B cell (primary cell): ENCODE data around the gene ALKBH3. TPM values are rescaled to one million over a fixed set of nuclear protein-coding genes. Genes with fewer than 3 reads are reported as not detected.

Experiments
- ATAC-seq: fragments of 200-7000 bp; cut with Tn5 transposase; one replicate; pipeline ENCODE4 v1.10.0; 2021; ENCODE audit warnings: low read depth, mild to moderate bottlenecking, moderate number of reproducible peaks, moderate library complexity
- CTCF ChIA-PET: fragments of 350-600 bp; sonication (Branson Sonifier 250); formaldehyde crosslinking; loops from one replicate; lab custom pipeline; 2021; ENCODE audit warnings: antibody characterized with exemption, inconsistent platforms; lab: Charles Lee
- POLR2A ChIA-PET: fragments of 350-600 bp; sonication (Branson Sonifier 250); formaldehyde crosslinking; loops from one replicate; lab custom pipeline; 2021; ENCODE audit warnings: antibody characterized with exemption; lab: Charles Lee
- DNase-seq: peaks from one replicate; pipeline ENCODE4 v3.0.0; 2013
- H2AFZ ChIP-seq: 2 replicates; pipeline ENCODE4 v1.6.1; 2012; ENCODE audit warnings: mild to moderate bottlenecking, low read depth, low read length; ENCODE audit not compliant: insufficient read depth, poor library complexity, severe bottlenecking
- H3K27ac ChIP-seq, 2 donors: 1 replicate in 1 of 2; 2 replicates in 1 of 2; pipeline ENCODE4 v1.5.1; 2012 to 2013; ENCODE audit warnings: low read length in 2 of 2, mild to moderate bottlenecking in 2 of 2, moderate library complexity in 1 of 2
- H3K27me3 ChIP-seq, 4 experiments: fragments of 200-600 bp in 1 of 4; sonication (generic) in 1 of 4; replicated peaks in 1 of 4; 1 replicate in 2 of 4; 2 replicates in 2 of 4; pipeline versions ENCODE4 v1.6.1 to v1.7.0; 2013 to 2016; ENCODE audit warnings: low read length in 3 of 4, mild to moderate bottlenecking in 2 of 4, mixed read lengths in 1 of 4, moderate library complexity in 1 of 4; ENCODE audit not compliant: insufficient read depth in 4 of 4, control insufficient read depth in 3 of 4; ENCODE audit errors: control extremely low read depth in 1 of 4
- H3K36me3 ChIP-seq, 2 experiments: replicated peaks in 1 of 2; 1 replicate in 1 of 2; 2 replicates in 1 of 2; pipeline versions ENCODE4 v1.6.1 to v1.7.1; 2013; ENCODE audit warnings: low read length in 1 of 2; ENCODE audit not compliant: insufficient read depth in 2 of 2, control insufficient read depth in 1 of 2; ENCODE audit errors: control extremely low read depth in 1 of 2, extremely low read depth in 1 of 2
- H3K4me1 ChIP-seq, 2 donors: fragments of 200-600 bp in 1 of 2; sonication (generic) in 1 of 2; 1 replicate in 1 of 2; 2 replicates in 1 of 2; pipeline versions ENCODE4 v1.5.1 to v1.6.1; 2013 to 2017; ENCODE audit warnings: low read length in 2 of 2; ENCODE audit not compliant: control insufficient read depth in 2 of 2, insufficient read depth in 2 of 2
- H3K4me2 ChIP-seq: replicated peaks from 2 replicates; pipeline ENCODE3; 2012; ENCODE audit warnings: mild to moderate bottlenecking, low read depth, low read length; ENCODE audit not compliant: poor library complexity, severe bottlenecking
- H3K4me3 ChIP-seq, 5 experiments: fragments of 200-600 bp in 1 of 5; sonication (generic) in 1 of 5; 1 replicate in 3 of 5; 2 replicates in 2 of 5; pipeline versions ENCODE4 v1.5.1 to v1.7.0; 2011 to 2016; ENCODE audit warnings: low read length in 4 of 5, mild to moderate bottlenecking in 4 of 5, low read depth in 2 of 5, control low read depth in 1 of 5, moderate library complexity in 1 of 5; ENCODE audit not compliant: insufficient read depth in 1 of 5; ENCODE audit errors: control extremely low read depth in 1 of 5, extremely low read depth in 1 of 5
- H3K79me2 ChIP-seq: fragments of 200-600 bp; sonication (generic); one replicate; pipeline ENCODE4 v1.6.0; 2016; ENCODE audit warnings: low read length; ENCODE audit not compliant: control insufficient read depth, insufficient read depth
- H3K9ac ChIP-seq: fragments of 200-600 bp; sonication (generic); 2 replicates; pipeline ENCODE4 v1.6.1; 2017; ENCODE audit warnings: mild to moderate bottlenecking, low read length, moderate library complexity
- H3K9me3 ChIP-seq, 3 donors: one replicate each; pipeline versions ENCODE4 v1.6.1 to v1.7.1; 2013; ENCODE audit warnings: low read length in 2 of 3; ENCODE audit not compliant: control insufficient read depth in 2 of 3, insufficient read depth in 1 of 3; ENCODE audit errors: control extremely low read depth in 1 of 3
- H4K20me1 ChIP-seq: 2 replicates; pipeline ENCODE4 v1.6.0; 2012; ENCODE audit warnings: mild to moderate bottlenecking, low read length; ENCODE audit not compliant: insufficient read depth, control insufficient read depth, poor library complexity, severe bottlenecking
- H3K27ac Mint-ChIP-seq: one replicate; pipeline ENCODE4 v1.8.0; 2021; ENCODE audit warnings: mixed read lengths
- H3K27me3 Mint-ChIP-seq: one replicate; pipeline ENCODE4 v1.8.0; 2021; ENCODE audit warnings: mixed read lengths
- H3K4me1 Mint-ChIP-seq: one replicate; pipeline ENCODE4 v1.8.0; 2021; ENCODE audit warnings: mixed read lengths
- H3K4me3 Mint-ChIP-seq: one replicate; pipeline ENCODE4 v1.8.0; 2021; ENCODE audit warnings: mixed read lengths
- H3K9me3 Mint-ChIP-seq: one replicate; pipeline ENCODE4 v1.8.0; 2022; ENCODE audit warnings: mixed read lengths; ENCODE audit not compliant: insufficient read depth
- EZH2 ChIP-seq: IDR thresholded peaks from 2 replicates; pipeline ENCODE4 v1.6.1; 2012; ENCODE audit warnings: borderline replicate concordance, low read depth, mild to moderate bottlenecking, moderate library complexity, low read length; ENCODE audit not compliant: insufficient read depth, poor library complexity, severe bottlenecking
- WGBS: methylation state at CpG from one replicate; pipeline ENCODE4 v1.1.5; 2013; ENCODE audit warnings: missing lambda C conversion rate; ENCODE audit not compliant: insufficient coverage; 5-methylcytosine and 5-hydroxymethylcytosine counted together
- intact Hi-C: fragments of 100-400 bp; cut with micrococcal nuclease; formaldehyde crosslinking; loops from one replicate; pipeline ENCODE4 v1.10.0; 2022
- polyA plus RNA-seq: library from polyadenylated mRNA; depleted of rRNA; stranded (reverse); fragments of >200 nt; gene quantifications from 2 replicates; pipeline ENCODE4 v1.2.3, GENCODE V29; 2012
- total RNA-seq, 2 donors: library from RNA; stranded (reverse); fragments of 120-200 nt in 1 of 2; gene quantifications; 1 replicate in 1 of 2; 2 replicates in 1 of 2; pipeline versions ENCODE4 v1.2.3 to v1.2.4, GENCODE V29; 2013 to 2022
- TF ChIP-seq, protein P1 (sequence below): fragments of 200-600 bp; IDR thresholded peaks from one replicate; pipeline ENCODE4 v1.8.0; 2022; ENCODE audit warnings: antibody characterized with exemption, mild to moderate bottlenecking

ALKBH3 gene
- total and polyA plus RNA-seq, 2 donors (not counting 1 experiment from before 2014, with no cell fraction given), result 22.3 to 26.7 TPM

DNA sequence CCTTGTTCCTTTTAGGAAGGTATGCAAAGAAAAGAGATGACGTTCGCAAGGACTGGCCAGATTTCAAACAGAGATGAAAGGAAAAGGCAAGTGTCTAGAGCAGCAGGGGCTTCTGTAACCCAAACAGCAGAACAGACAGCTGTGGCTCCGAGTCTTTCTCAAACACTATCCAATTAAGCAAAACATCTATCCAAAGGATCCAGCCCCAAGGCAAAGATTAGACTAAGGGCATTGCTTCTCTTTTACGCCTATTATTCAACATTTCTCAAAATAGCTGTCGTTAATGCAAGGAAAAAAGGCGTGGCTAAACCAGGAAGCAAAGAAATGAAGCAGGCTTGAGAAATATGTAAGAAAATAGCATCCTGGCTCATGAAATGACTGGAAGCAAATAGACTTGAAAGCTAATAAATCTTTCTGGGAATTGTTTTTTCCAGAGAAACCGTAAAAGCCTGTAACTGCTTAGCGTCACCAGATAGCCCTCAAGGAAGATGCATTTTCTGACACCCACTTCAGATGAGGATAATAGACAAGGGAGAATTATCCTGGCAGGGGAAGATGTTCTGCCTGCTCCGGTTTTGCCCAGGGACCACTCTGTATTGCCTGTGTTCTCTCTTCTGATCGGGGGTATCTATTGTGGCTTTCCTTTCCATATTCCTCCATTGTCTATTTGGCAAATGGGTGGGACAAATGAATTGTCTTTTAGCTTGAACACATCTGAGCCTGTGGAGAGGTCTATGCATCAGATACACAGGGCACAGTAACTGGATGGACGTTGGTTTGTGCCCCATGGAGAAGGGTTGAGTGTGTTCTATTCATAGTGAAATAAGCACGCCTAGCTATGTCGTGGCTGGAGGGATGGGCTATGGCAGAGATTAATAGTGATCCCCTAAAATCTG is 82.0 kb downstream of the ALKBH3 start:
- Histone ChIP-seq H3K36me3 (no peaks in the 10 kb centered on the region), H3K79me2 (no peaks in the 10 kb centered on the region), H3K9ac (no peak overlapping the region), H3K9me3 (peaks cover 0 to 6% (median 0%) of the 10 kb centered on the region in 3 donors), H3K27me3 (no peaks in the 10 kb centered on the region), H3K4me1 (no peaks in the 10 kb centered on the region), H3K27ac (no peak overlapping the region), H3K4me2 (no peak overlapping the region), H2AFZ (no peak overlapping the region), H3K4me3 (no peak overlapping the region), H4K20me1 (no peaks in the 10 kb centered on the region)
- H3K4me3 Mint-ChIP-seq, result no peak overlapping the region
- peaks cover 20% of the 10 kb centered on the region for H3K27me3 Mint-ChIP-seq
- TF ChIP-seq, protein P1, sequence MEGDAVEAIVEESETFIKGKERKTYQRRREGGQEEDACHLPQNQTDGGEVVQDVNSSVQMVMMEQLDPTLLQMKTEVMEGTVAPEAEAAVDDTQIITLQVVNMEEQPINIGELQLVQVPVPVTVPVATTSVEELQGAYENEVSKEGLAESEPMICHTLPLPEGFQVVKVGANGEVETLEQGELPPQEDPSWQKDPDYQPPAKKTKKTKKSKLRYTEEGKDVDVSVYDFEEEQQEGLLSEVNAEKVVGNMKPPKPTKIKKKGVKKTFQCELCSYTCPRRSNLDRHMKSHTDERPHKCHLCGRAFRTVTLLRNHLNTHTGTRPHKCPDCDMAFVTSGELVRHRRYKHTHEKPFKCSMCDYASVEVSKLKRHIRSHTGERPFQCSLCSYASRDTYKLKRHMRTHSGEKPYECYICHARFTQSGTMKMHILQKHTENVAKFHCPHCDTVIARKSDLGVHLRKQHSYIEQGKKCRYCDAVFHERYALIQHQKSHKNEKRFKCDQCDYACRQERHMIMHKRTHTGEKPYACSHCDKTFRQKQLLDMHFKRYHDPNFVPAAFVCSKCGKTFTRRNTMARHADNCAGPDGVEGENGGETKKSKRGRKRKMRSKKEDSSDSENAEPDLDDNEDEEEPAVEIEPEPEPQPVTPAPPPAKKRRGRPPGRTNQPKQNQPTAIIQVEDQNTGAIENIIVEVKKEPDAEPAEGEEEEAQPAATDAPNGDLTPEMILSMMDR, result no peak
- no peak for TF ChIP-seq EZH2
- ATAC-seq, result no peak
- no peak overlapping the region for H3K27ac Mint-ChIP-seq
- no peak for DNase-seq
- no peaks in the 10 kb centered on the region for H3K4me1 Mint-ChIP-seq
- WGBS, result 55% methylated on average over 5 of the region's 13 CpGs
- intact Hi-C loops, result no loop called here
- POLR2A ChIA-PET, result no interaction called here
- CTCF ChIA-PET, result no interaction called here
- peaks cover 2% of the 10 kb centered on the region for H3K9me3 Mint-ChIP-seq

DNA sequence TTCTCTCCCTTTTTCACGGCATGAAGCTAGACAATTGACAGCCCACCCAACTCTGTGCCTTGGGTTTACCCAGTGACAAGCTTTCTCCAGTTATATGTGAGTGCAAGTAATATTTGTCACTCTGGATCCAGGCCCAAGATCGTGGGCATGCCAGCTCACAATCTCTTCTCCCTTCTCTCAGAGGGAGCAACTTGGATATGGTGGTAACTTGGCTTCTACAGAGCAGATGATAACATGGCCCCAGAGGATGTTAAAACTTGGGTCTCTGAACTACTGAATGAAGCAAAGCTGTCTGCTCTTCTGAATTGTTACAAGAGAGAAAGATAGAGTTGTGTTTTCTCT is 82.6 kb downstream of the ALKBH3 start:
- Mint-ChIP-seq H3K9me3 (peaks cover 2% of the 10 kb centered on the region), H3K27ac (no peak overlapping the region), H3K27me3 (peaks cover 23% of the 10 kb centered on the region), H3K4me1 (no peaks in the 10 kb centered on the region), H3K4me3 (no peak overlapping the region)
- intact Hi-C loops, result no loop called here
- no peak overlapping the region for H3K27ac ChIP-seq
- POLR2A ChIA-PET, result no interaction called here
- CTCF ChIA-PET, result no interaction called here
- no peaks in the 10 kb centered on the region for H3K79me2 ChIP-seq
- H3K9me3 ChIP-seq, result peaks cover 0 to 6% (median 0%) of the 10 kb centered on the region in 3 donors
- no peaks in the 10 kb centered on the region for H3K4me1 ChIP-seq
- H3K36me3 ChIP-seq, result no peaks in the 10 kb centered on the region
- no peak overlapping the region for H2AFZ ChIP-seq
- no peak overlapping the region for H3K9ac ChIP-seq
- H3K4me3 ChIP-seq, result no peak overlapping the region
- H3K4me2 ChIP-seq, result no peak overlapping the region
- DNase-seq (no peak), ATAC-seq (no peak)
- H3K27me3 ChIP-seq, result no peaks in the 10 kb centered on the region
- no CpG with 5 or more reads among the region's 2 CpGs for WGBS
- no peaks in the 10 kb centered on the region for H4K20me1 ChIP-seq
- TF ChIP-seq EZH2, result no peak
- TF ChIP-seq, protein P1, result no peak
